ENCODE data around the gene EDC4. TPM values are rescaled to one million over a fixed set of nuclear protein-coding genes. Genes with fewer than 3 reads are reported as not detected.
A peak's percentile ranks its signal among the peaks of the same experiment; 100 is the strongest.

Gene EDC4
- total and polyA plus RNA-seq, 2 of the 13 experiments (the other 11 are each of a cell fraction or from before 2014, with no cell fraction given) = 51.4 to 59.1 TPM

GRCh38 chr16:67842509-67843342, 30.1 kb upstream of the EDC4 start (continued):
- TF ChIP-seq ZFY (CRISPR knock-in tag; IDR thresholded peaks at IDR 0.05) = peak; percentile 87
- peak; percentile 84; the same call in 1 of the 2 replicates for TF ChIP-seq ZFP90 (CRISPR knock-in tag; IDR thresholded peaks at IDR 0.05; ENCODE audit: borderline replicate concordance)
- TF ChIP-seq, protein P1, sequence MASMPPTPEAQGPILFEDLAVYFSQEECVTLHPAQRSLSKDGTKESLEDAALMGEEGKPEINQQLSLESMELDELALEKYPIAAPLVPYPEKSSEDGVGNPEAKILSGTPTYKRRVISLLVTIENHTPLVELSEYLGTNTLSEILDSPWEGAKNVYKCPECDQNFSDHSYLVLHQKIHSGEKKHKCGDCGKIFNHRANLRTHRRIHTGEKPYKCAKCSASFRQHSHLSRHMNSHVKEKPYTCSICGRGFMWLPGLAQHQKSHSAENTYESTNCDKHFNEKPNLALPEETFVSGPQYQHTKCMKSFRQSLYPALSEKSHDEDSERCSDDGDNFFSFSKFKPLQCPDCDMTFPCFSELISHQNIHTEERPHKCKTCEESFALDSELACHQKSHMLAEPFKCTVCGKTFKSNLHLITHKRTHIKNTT (CRISPR knock-in tag; IDR thresholded peaks at IDR 0.05) = no peak
- TF ChIP-seq ZBTB1 (CRISPR knock-in tag; IDR thresholded peaks at IDR 0.05; ENCODE audit: borderline replicate concordance) = no peak
- peak; percentile 82 for TF ChIP-seq ZNF607 (CRISPR knock-in tag; IDR thresholded peaks at IDR 0.05; ENCODE audit: borderline replicate concordance)
- TF ChIP-seq ETV6 (CRISPR knock-in tag; conservative IDR thresholded peaks at IDR 0.05) = no peak; the same call in 1 of the 2 replicates
- TF ChIP-seq HOXD1 (CRISPR knock-in tag; IDR thresholded peaks at IDR 0.05) = no peak; the same call in 1 of the 2 replicates
- TF ChIP-seq ZNF263 (CRISPR knock-in tag; IDR thresholded peaks at IDR 0.05) = 0 out of 2 replicates have a peak, but pooled peaks have one; percentile 4
- TF ChIP-seq, protein P2, sequence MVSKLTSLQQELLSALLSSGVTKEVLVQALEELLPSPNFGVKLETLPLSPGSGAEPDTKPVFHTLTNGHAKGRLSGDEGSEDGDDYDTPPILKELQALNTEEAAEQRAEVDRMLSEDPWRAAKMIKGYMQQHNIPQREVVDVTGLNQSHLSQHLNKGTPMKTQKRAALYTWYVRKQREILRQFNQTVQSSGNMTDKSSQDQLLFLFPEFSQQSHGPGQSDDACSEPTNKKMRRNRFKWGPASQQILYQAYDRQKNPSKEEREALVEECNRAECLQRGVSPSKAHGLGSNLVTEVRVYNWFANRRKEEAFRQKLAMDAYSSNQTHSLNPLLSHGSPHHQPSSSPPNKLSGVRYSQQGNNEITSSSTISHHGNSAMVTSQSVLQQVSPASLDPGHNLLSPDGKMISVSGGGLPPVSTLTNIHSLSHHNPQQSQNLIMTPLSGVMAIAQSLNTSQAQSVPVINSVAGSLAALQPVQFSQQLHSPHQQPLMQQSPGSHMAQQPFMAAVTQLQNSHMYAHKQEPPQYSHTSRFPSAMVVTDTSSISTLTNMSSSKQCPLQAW (CRISPR knock-in tag; IDR thresholded peaks at IDR 0.05) = peak; percentile 50; the same call in 1 of the 2 replicates
- TF ChIP-seq, protein P3, sequence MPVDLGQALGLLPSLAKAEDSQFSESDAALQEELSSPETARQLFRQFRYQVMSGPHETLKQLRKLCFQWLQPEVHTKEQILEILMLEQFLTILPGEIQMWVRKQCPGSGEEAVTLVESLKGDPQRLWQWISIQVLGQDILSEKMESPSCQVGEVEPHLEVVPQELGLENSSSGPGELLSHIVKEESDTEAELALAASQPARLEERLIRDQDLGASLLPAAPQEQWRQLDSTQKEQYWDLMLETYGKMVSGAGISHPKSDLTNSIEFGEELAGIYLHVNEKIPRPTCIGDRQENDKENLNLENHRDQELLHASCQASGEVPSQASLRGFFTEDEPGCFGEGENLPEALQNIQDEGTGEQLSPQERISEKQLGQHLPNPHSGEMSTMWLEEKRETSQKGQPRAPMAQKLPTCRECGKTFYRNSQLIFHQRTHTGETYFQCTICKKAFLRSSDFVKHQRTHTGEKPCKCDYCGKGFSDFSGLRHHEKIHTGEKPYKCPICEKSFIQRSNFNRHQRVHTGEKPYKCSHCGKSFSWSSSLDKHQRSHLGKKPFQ (CRISPR knock-in tag; IDR thresholded peaks at IDR 0.05; ENCODE audit: insufficient replicate concordance) = peak; percentile 76
- TF ChIP-seq ZBTB2 (CRISPR knock-in tag; IDR thresholded peaks at IDR 0.05; ENCODE audit: low read depth) = 0 out of 2 replicates have a peak, but pooled peaks have one; percentile 36
- peak; percentile 4; the same call in 1 of the 2 replicates for TF ChIP-seq RNF219 (CRISPR knock-in tag; IDR thresholded peaks at IDR 0.05)
- peak; percentile 26; the same call in 1 of the 2 replicates for TF ChIP-seq TARDBP (CRISPR knock-in tag; IDR thresholded peaks at IDR 0.05)
- no peak for TF ChIP-seq RARG (CRISPR knock-in tag; IDR thresholded peaks at IDR 0.05; ENCODE audit: low read depth)
- TF ChIP-seq ZNF317 (CRISPR knock-in tag; IDR thresholded peaks at IDR 0.05) = peak; percentile 79
- TF ChIP-seq NFE2L1 (CRISPR knock-in tag; IDR thresholded peaks at IDR 0.05; ENCODE audit: borderline replicate concordance) = 0 out of 2 replicates have a peak, but pooled peaks have one; percentile 82
- peak; percentile 26 for TF ChIP-seq ASH2L (IDR thresholded peaks at IDR 0.05; ENCODE audit: insufficient read length, low read depth, low read length)
- TF ChIP-seq ELF1 (CRISPR knock-in tag; IDR thresholded peaks at IDR 0.05) = 0 out of 2 replicates have a peak, but pooled peaks have one; percentile 11
- peak; percentile 59; the same call in 1 of the 2 replicates for TF ChIP-seq JDP2 (CRISPR knock-in tag; IDR thresholded peaks at IDR 0.05; ENCODE audit: borderline replicate concordance)
- TF ChIP-seq TSC22D2 (CRISPR knock-in tag; IDR thresholded peaks at IDR 0.05; ENCODE audit: borderline replicate concordance) = peak; percentile 21; the same call in 1 of the 2 replicates
